ENCODE data around the gene COA8.

The COA8 gene

DNA sequence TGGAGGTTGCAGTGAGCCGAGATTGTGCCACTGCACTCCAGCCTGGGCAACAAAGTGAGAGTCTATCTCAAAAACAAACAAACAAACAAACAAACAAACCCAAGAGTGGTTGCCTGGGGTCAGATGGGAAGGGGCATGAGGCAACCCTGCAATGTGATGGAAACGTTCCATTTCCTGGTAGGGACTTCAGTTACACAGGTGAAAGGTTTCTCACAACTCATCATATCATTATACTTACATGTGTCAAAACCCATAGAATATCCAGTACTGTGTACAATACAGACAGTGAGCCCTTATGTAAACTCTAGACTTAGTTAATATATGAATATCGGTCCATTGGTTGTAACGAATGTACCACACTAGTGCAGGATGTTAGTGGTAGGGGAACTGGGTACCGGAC, 59.1 kb downstream of the COA8 start:
- no peak for DNase-seq (ENCODE audit: low read depth, low spot score)

DNA sequence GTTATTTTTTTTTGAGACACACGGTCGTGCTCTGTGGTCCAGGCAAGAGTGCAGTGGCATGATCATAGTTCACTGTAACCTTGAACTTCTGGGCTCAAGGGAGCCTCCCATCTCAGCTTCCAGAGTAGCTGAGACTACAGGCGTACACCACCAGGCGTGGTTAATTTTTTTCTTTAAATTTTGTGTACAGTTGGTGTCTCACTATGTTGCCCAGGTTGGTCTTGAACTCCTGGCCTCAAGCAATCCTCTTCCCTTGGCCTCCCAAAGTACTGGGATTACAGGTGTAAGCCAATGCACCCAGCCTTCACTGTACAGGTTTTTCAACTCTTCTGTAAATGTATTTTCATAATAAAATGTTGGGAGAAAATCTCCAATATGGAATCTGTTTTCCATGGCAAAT, 60.5 kb downstream of the COA8 start:
- DNase-seq (ENCODE audit: low read depth, low spot score): no peak

DNA sequence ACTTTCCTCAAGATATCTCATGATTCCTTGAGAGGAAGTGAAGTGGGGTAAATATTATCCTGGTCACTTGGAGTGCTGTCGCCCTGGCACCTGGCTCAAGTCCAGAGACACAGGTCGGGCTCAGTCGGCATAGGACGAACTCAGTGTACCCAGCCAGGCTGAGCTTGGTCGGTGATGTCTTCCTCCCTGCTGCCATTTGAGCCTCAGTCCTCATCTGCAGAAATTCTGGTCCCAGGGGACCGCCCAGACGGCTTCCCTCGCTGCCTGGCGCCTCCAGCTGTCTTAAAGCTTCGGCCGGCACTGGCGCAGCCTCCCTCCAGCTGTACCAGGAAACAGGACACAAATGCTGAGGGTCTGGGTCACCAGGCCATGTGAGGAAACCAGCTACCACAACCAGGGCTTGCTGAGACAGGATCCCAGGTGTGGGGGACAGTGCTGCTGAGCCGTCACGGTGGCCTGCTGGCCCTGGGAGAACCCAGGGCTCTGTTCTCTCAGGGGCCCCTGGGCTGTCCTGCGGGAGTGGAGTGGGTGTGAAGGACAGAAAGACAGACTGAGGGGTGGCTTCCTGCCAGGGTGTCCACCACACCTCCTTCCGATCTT, 61.2 kb downstream of the COA8 start:
- no peak for DNase-seq (ENCODE audit: low read depth, low spot score)

DNA sequence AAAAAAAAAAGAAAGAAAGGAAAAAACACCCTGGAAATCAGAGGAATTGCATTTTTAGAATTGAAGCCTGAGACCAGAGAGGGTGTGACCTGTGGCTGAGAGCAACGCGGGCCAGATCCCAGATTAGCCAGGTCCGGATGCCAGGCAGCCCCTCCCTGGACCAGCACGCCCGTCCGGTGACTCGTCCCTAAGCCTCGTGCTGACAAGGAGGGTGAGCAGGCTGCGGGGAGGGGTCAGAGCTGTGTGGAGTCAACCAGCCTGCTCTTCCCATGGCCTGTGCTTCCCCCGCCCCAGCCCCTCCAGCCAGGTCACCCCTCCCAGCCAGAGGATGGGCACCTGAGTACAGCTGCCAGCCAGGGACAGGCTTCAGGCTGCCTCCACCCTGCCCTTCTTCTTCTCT, 62.1 kb downstream of the COA8 start:
- no peak for DNase-seq (ENCODE audit: low read depth, low spot score)

DNA sequence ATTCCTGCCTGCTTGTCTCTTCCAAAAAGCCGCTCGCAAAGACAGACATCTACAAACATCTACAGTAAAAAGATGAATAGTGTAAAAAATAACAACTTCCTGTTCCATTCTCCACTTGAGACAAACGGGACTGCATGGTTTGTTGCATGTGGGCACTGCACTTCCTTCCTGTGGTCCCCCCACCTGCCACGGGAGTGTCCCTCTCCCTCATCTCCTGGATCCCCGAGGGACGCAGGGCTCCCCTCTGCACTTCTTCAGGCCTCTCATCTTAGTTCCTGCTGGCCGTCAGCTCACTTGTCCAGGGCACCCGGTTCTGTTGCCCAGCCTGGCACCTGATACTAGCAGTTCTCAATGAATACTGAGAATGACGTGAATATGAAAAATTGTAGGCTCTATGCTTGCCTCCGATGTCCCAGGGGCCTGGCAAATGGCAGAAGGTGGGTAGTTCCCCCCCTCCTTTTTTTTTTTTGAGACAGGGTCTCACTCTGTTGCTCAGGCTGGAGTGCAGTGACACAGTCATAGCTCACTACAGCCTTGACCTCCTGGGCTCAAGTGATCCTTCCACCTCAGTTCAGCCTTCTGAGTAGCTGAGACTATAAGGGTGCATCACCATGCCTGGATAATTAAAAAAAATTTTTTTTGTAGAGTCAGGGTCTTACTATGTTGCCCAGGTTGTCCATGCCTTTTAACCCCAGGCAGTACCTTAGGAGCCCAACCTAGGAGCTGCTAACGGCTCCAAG, 62.8 kb downstream of the COA8 start:
- DNase-seq (ENCODE audit: low read depth, low spot score): no peak

DNA sequence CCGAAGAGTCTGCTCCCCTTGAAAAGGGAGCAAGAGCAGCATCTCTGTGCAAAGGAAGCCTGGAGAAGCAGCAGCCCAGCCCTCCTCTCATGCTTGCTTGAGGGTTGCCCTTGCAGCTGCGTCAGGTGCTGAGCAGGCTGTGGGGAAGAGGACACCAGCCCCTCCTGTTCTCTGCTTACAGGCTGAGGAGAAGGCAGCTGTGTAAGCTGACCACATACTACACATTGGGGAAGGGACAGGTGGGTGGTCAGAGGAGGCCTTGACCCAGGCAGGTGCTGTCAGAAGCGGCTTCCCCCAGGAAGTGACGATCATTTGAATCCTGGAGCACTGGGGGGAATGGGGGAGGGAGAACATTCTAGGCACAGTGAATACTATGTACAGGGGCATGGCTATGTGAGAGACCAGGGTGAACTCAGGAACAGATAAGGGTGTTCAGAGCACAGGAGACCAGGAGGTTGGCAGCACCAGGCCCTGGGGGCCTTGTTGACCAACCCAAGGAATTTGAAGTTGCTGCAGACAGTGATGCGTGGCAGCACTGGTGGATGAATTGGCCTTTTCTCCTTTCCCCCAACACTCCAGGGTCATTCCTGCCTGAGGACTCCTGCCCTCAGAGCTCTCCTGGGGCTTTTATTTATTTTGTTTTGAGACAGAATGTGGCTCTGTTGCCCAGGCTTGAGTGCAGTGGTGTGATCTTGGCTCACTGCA, 63.5 kb downstream of the COA8 start:
- no peak for DNase-seq (ENCODE audit: low read depth, low spot score)

DNA sequence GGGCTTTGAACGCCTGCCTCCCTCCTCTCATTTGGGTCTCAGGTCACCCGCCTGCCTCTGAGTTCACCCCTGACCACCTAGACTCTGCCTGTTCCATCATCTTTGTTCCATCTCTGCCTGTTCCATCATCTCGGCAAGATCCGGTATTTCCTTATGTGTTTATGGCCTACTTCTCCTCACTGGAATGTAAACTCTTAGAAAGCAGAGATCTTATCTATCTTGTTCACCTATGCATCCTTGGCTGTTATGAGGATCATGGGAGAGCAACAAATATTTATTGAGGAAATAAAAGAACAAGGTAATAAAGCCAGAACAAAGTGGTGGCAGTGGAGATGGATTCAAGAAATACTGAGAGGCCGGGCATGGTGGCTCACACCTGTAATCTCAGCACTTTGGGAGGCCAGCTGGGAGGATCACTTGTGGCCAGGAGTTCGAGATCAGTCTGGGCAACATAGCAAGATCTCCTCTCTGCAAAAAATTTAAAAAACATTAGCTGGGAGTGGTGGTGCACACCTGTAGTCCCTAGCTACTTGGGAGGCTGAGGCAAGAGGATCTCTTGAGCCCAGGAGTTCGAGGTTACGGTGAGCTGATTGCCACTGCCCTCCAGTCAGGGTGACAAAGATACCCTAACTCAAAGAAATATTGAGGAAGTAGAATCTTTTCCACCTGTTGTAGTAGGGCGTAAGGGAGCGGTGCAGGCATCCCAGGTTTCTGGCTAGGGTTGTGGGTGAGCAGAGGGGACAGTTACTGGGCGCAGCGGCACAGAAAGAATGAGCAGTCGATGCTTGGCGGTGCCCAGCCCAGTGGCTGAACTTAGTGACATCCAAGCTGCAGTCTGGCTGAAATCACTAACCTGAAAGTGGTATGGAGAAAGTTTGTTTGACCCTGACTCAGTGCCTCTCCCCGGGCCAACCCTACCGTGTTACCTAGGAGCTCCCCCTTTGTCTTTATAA, 64.6 kb downstream of the COA8 start:
- no peak for DNase-seq (ENCODE audit: low read depth, low spot score)

DNA sequence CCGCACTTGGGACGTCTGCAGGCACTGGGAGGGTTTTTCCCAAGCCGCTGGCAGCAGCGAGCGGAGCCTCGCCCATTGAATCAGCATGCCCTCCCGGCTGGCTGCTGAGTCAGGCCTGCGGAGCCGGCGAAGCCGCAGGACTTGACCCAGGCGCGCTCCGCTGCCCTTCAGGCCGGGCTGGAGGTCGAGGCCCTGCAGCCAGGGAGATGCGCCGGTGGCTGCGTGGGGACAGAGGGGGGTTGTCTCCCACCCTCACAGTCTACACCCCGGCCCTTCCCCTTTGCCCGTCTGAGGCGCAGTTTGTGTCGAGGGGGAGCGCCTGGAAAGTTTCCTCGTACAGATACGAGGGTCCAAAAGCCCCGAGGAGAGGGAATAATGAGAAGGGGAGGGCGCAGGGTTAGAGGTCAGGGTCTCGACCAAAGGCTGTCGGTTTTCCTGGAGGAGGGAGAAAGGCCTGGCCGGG, 65.5 kb downstream of the COA8 start:
- no peak for DNase-seq (ENCODE audit: low read depth, low spot score)

DNA sequence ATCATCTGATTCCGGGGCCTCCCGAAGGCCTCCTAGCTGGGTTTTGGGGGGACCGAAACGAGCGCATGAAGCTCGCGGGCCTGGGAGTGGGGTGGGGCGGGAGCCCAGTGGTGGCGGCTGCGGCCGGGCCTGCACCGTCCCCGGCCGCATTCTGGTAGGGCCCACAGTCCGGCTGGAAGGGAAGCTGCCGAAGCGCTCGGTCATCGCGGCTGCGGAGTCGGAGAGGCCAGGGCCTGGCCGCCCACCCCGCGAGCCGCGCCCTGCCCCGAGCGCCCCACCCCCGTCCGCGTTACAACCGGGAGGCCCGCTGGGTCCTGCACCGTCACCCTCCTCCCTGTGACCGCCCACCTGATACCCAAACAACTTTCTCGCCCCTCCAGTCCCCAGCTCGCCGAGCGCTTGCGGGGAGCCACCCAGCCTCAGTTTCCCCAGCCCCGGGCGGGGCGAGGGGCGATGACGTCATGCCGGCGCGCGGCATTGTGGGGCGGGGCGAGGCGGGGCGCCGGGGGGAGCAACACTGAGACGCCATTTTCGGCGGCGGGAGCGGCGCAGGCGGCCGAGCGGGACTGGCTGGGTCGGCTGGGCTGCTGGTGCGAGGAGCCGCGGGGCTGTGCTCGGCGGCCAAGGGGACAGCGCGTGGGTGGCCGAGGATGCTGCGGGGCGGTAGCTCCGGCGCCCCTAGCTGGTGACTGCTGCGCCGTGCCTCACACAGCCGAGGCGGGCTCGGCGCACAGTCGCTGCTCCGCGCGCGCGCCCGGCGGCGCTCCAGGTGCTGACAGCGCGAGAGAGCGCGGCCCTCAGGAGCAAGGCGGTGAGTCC, 66.1 kb downstream of the COA8 start, which contains the start of gene KLC1:
Gene KLC1 (plus strand): TSS at position 528 of the 819 bp plus-strand sequence. CDS start 25,354 bp downstream, outside the sequence.
- DNase-seq (ENCODE audit: low read depth, low spot score): peak; percentile 55

DNA sequence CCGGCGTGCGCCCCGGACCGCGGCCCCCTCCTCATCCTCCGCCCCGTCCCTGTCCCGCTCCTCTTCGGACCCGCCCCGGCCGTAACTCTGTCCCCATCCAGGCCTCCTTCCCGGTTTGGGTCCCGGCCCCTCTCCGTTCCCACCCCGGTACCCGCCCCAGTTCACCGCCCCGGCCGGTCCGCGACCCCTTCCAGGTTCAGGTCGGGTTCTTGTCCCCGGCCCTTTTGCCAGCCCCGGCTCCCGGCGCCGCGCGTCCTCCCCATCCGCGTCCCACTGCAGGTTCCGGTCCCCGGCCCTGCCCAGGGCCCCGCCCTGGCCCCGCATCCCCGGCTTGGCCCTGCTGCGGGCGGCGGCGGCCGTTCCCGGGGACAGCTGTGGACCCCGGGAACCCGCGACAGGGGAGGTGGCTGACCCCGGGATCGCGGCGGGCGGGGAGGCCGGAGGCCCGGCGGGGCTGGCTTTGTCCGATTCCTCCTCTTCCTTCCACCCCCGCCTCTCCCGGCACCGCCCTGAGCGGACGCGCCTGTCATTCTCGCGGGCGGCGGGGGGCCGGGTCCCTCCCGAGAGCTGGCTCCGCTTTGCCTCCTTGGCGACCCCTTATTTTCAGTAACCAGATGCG, 66.9 kb downstream of the COA8 start:
- no peak for DNase-seq (ENCODE audit: low read depth, low spot score)

DNA sequence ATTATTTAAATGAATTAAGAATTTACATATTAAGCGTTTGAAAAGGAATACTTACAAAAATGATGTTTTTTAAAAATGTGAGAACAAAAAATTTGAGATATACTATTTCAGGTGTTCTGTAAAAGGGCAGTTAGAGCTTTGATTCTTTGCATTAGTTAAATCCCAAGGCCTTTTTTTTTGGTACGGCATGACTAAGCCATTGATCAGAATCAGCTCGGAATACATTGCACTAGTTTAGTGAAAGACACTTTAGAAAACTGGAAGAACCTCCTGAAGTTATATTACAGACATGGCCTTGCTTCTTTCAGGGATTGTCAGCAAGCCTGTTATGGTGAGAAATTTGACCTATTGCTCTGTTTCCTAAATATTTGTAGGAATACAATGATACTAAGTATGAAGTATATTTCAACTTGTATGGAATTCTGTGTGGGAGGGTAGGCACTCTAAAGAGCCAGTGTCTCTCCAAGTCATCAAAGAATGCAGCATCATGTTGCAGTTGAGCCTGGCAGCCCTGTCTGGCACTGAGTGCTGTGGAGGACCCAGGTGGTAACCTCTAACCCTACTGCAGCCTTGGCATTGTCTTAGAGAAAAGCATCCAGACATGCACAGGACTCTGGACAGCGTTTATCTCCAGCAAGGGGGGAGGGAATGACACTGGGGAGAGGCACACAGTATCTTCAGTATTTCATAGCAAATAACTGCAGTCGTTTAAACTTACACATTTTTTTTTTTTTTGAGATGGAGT, 67.8 kb downstream of the COA8 start:
- DNase-seq (ENCODE audit: low read depth, low spot score): no peak

DNA sequence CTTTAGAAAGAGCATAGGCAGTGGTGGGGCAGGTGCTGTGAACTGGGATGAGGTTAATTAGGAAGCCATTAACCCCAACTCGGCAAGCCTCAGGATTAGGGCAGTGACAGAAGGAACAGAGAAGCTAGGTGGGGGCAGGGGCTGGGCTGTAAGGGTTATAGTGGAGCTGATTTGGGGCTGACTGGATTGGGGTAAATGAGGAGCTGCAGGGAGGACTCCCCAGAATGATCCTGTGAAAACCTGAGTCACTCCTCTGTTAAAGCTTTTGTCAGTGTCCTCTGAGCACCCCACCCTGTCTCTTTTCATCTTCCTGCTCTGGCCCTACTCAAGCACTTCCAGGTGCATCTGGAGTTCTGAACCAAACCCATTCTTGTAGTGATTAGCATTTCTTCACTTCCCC, 70.6 kb downstream of the COA8 start:
- no peak for DNase-seq (ENCODE audit: low read depth, low spot score)

DNA sequence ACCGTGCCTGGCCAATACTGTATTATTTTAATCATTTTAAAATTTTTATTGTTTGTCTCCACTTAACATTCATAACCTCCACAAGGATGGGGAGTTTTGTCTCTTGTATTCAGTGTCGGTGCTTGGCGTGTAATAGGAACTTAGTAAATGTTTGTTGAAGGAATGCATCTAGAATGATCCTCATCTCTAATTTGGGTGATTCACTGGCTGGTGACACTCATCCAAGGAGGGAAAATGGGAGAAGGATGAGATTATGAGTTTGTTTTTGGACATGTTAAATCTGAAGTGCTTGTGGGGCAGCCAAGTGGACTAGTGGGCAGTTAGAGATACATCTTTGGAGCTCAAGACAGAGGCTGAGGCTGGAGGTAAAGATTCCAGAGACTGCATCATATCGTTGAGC, 71.4 kb downstream of the COA8 start:
- no peak for DNase-seq (ENCODE audit: low read depth, low spot score)

DNA sequence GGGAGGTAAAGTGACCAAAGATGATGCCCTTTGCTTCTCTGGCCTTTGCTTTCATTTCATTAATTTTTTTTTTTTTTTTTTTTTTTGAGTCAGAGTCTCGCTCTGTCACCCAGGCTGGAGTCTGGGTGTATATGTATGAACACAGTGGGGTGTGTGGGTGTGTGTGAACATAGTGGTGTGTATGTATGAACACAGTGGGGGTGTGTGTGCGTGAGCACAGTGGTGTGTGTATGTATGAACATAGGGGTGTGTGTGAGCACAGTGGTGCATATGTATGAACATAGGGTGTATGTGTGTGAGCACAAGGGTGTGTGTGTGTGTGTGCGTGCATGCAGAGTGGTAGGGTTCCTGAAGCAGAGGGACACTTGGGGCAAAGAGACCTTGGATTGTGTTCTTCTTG, 75.8 kb downstream of the COA8 start:
- DNase-seq (ENCODE audit: low read depth, low spot score): no peak

Measured in activated naive CD8-positive, alpha-beta T cell treated with anti-CD3 and anti-CD28 coated beads, Interleukin-2, amount 50 U/mL, for 16 hours (primary cell).